Measurements from ENCODE around the gene GTPBP3. TPM values are rescaled to one million over a fixed set of nuclear protein-coding genes. Genes with fewer than 3 reads are reported as not detected.

Gene GTPBP3
- total RNA-seq, 3 donors from 2014 or later (not counting 1 experiment from before 2014, with no cell fraction given), result 21.6 to 33.0 (median 27.7) TPM

GRCh38 chr19:17339088-17339741 is 1.9 kb downstream of the GTPBP3 start:
- peaks cover 15 to 30% of the 10 kb centered on the region in 2 donors for H3K4me1 Mint-ChIP-seq
- no peaks in the 10 kb centered on the region for H3K9me3 Mint-ChIP-seq
- Histone ChIP-seq H3K9me3 (ENCODE audit: control insufficient read depth, insufficient read depth, low read length) (no peaks in the 10 kb centered on the region), H3K27ac (ENCODE audit: low read length) (no peak overlapping the region), H3K4me3 (ENCODE audit: low read length) (no peak overlapping the region), H3K36me3 (ENCODE audit: control insufficient read depth, insufficient read depth, low read length) (peaks cover 9% of the 10 kb centered on the region), H3K27me3 (ENCODE audit: control insufficient read depth, insufficient read depth, low read length) (no peaks in the 10 kb centered on the region), H3K4me1 (ENCODE audit: control insufficient read depth, insufficient read depth, low read length) (peaks cover 31% of the 10 kb centered on the region)
- peak overlapping the region; percentile 53 for H3K4me3 Mint-ChIP-seq
- no peaks in the 10 kb centered on the region for H3K36me3 Mint-ChIP-seq
- H3K27ac Mint-ChIP-seq, result no peak overlapping the region
- H3K27me3 Mint-ChIP-seq (ENCODE audit: low read depth in 2 of 2), result no peaks in the 10 kb centered on the region
- intact Hi-C loops (cut with micrococcal nuclease), result loop anchor here (5.0 to 10.0 kb wide), 2 partner anchors 47 to 66 kb away; partner anchors contain the start of gene BST2
- DNase-seq, result no peak
- TF ChIP-seq CTCF (IDR thresholded peaks at IDR 0.05), result no peak
- ATAC-seq, result no peak
- 95% methylated on average over 29 of the region's 34 CpGs for WGBS (ENCODE audit: insufficient coverage)

- no peak for TF ChIP-seq CTCF (IDR thresholded peaks at IDR 0.05)
- Mint-ChIP-seq H3K27ac (no peak overlapping the region), H3K36me3 (no peaks in the 10 kb centered on the region), H3K4me3 (no peak overlapping the region), H3K9me3 (no peaks in the 10 kb centered on the region), H3K27me3 (ENCODE audit: low read depth in 2 of 2) (no peaks in the 10 kb centered on the region), H3K4me1 (peaks cover 15 to 22% of the 10 kb centered on the region in 2 donors)
- no peak overlapping the region for H3K27ac ChIP-seq (ENCODE audit: low read length)
- no peaks in the 10 kb centered on the region for H3K27me3 ChIP-seq (ENCODE audit: control insufficient read depth, insufficient read depth, low read length)
- peaks cover 9% of the 10 kb centered on the region for H3K36me3 ChIP-seq (ENCODE audit: control insufficient read depth, insufficient read depth, low read length)
- no peak overlapping the region for H3K4me3 ChIP-seq (ENCODE audit: low read length)
- peaks cover 23% of the 10 kb centered on the region for H3K4me1 ChIP-seq (ENCODE audit: control insufficient read depth, insufficient read depth, low read length)
- 95% methylated on average over 21 of the region's 21 CpGs for WGBS (ENCODE audit: insufficient coverage)
- no peak for ATAC-seq
- intact Hi-C loops (cut with micrococcal nuclease), result no loop called here
- DNase-seq, result no peak
- no peaks in the 10 kb centered on the region for H3K9me3 ChIP-seq (ENCODE audit: control insufficient read depth, insufficient read depth, low read length)
These were observed 3.0 kb downstream of the GTPBP3 start for GRCh38 chr19:17340302-17340870.

- TF ChIP-seq CTCF (IDR thresholded peaks at IDR 0.05), result no peak
- H3K27ac Mint-ChIP-seq, result no peak overlapping the region
- DNase-seq (no peak), ATAC-seq (no peak)
- Histone ChIP-seq H3K4me3 (ENCODE audit: low read length) (no peak overlapping the region), H3K9me3 (ENCODE audit: control insufficient read depth, insufficient read depth, low read length) (no peaks in the 10 kb centered on the region), H3K36me3 (ENCODE audit: control insufficient read depth, insufficient read depth, low read length) (peaks cover 9% of the 10 kb centered on the region), H3K4me1 (ENCODE audit: control insufficient read depth, insufficient read depth, low read length) (peaks cover 22% of the 10 kb centered on the region), H3K27me3 (ENCODE audit: control insufficient read depth, insufficient read depth, low read length) (no peaks in the 10 kb centered on the region), H3K27ac (ENCODE audit: low read length) (no peak overlapping the region)
- H3K36me3 Mint-ChIP-seq, result no peaks in the 10 kb centered on the region
- no peaks in the 10 kb centered on the region for H3K9me3 Mint-ChIP-seq
- 92% methylated on average over 17 of the region's 17 CpGs for WGBS (ENCODE audit: insufficient coverage)
- H3K4me1 Mint-ChIP-seq, result peaks cover 15 to 23% of the 10 kb centered on the region in 2 donors
- intact Hi-C loops (cut with micrococcal nuclease), result no loop called here
- no peak overlapping the region for H3K4me3 Mint-ChIP-seq
- H3K27me3 Mint-ChIP-seq (ENCODE audit: low read depth in 2 of 2), result no peaks in the 10 kb centered on the region
These were observed 3.6 kb downstream of the GTPBP3 start for GRCh38 chr19:17340871-17341357.

All from natural killer cell (primary cell).